HG03469 (cell line): Measurements from ENCODE around the gene PSME4.
"Not testable (repeated sequence)": the region's sequence is repeated elsewhere in the genome, so short reads cannot be mapped to it uniquely, and the experiment has no call there.

ENCODE experiments used
- ATAC-seq: cut with Tn5 transposase; IDR thresholded peaks from one replicate; pipeline ENCODE4 v1.9.1; 2021; ENCODE audit warnings: mild to moderate bottlenecking, moderate library complexity, moderate number of reproducible peaks; ENCODE audit not compliant: unreplicated experiment

PSME4 gene

DNA sequence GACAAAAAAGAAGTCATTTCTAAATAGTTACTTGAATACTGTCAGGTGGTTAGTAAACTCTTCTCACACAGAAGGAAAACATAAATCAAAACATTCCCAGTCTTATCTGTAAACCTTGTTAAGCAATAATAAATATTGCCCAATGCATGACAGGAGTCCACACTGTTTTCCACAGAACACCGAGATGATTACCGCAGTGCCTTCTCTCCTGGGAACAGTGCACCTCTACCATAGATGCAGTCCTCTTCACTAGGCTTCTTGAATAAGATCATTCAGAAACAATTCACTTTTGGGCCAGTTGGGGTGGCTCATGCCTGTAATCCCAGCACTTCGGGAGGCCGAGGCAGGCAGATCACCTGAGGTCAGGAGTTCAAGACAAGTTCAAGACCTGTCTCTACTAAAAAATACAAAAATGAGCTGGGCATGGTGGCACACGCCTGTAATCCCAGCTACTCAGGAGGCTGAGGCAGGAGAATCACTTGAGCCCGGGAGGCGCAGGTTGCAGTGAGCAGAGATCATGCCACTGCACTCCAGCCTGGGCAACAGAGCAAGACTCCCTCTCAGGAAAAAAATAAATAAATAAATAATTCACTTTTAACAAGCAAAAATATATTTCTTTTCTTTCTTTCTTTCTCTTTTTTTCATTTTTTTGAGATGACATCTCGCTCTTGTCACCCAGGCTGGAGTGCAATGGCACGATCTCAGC, 119.6 kb downstream of the PSME4 start:
- not testable (repeated sequence) for ATAC-seq

DNA sequence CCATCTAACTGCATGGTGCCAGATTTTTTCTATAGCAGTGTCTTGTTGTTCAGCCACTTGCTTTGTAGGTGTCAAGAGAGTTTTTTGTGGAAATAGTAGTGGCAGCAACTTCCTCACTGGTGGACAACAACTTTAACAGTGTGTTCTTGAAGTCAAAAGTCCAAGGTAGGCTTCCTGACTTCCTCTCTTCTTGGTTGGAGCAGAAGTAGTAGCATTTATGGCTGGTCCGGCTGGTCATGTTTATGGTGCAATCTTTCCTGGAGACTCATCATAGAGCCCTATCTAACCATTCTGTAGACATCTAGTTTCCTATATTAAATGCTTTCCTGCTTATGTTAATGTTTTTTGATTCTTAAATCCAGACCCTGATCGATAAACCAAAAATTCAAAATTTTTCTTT, 122.7 kb downstream of the PSME4 start:
- no peak for ATAC-seq

DNA sequence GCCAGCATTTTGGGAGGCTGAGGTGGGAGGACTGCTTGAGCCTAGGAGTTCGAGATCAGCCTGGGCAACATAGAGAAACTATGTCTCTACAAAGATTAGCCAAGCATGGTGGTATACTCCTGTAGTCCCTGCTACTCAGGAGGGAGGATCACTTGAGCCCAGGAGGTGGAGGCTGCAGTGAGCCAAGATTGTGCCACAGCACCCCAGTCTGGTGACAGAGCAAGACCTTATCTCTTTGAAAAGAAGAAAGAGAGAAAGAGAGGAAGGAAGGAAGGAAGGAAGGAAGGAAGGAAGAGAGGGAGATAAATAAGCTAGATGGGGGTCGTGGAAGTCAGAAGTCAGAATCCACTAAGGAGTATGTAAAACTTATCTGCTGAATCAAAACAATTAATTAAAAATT, 127.2 kb downstream of the PSME4 start:
- ATAC-seq, result no peak

DNA sequence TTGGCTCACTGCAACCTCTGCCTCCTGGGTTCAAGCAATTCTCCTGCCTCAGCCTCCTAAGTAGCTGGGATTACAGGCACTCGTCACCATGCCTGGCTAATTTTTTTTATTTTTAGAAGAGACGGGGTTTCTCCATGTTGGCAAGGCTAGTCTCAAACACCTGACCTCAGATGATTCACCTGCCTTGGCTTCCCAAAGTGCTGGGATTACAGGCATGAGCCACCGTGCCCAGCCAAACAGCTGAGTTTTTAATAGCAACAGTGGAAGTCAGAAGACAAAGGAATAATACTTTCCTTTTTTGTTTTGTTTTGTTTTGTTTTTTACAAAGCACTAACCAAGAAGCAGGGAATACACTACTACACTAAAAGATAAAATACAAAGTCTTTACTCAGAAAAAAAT, 127.9 kb downstream of the PSME4 start:
- no peak for ATAC-seq

DNA sequence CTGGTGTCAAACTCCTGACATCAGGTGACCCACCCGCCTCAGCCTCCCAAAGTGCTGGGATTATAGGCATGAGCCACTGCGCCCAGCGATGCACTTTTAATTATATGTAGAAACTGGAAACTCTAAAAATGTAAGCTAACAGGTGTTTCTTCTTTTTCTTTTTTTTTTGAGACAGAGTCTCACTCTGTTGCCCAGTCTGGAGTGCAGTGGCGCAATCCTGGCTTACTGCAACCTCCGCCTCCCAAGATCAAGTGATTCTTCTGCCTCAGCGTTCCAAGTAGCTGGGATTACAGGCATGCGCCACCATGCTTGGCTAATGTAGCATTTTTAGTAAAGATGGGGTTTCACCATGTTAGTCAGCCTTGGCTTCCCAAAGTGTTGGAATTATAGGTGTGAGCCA, 129.1 kb downstream of the PSME4 start:
- not testable (repeated sequence) for ATAC-seq

DNA sequence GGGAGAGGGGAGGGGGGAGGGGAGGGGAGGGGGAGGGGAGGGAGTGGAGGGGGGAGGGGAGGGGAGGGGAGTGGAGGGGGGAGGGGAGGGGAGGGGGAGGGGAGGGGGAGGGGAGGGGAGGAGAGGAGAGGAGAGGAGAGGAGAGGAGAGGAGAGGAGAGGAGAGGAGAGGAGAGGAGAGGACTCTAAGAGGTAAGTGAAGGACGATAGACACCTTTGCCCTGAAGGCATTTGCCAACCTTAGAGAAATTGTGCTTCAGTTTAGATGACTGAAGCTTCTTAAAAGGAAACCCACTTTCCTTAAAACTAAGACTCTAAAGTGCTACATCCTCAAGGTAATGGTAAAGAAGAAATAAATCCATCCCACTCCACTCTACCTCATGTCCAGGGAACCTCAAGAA, 130.2 kb downstream of the PSME4 start:
- no peak for ATAC-seq

DNA sequence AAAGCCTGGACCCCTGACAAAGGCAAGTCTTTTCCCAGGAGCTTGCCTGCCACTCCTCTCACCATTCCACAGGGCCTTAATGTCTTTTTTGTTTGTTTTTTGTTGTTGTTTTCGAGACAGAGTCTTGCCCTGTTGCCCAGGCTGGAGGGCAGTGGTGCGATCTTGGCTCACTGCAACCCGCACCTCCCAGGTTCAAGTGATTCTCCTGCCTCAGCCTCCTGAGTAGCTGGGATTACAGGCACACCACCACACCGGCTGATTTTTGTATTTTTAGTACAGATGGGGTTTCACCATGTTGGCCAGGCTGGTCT, 140.9 kb downstream of the PSME4 start:
- not testable (repeated sequence) for ATAC-seq

DNA sequence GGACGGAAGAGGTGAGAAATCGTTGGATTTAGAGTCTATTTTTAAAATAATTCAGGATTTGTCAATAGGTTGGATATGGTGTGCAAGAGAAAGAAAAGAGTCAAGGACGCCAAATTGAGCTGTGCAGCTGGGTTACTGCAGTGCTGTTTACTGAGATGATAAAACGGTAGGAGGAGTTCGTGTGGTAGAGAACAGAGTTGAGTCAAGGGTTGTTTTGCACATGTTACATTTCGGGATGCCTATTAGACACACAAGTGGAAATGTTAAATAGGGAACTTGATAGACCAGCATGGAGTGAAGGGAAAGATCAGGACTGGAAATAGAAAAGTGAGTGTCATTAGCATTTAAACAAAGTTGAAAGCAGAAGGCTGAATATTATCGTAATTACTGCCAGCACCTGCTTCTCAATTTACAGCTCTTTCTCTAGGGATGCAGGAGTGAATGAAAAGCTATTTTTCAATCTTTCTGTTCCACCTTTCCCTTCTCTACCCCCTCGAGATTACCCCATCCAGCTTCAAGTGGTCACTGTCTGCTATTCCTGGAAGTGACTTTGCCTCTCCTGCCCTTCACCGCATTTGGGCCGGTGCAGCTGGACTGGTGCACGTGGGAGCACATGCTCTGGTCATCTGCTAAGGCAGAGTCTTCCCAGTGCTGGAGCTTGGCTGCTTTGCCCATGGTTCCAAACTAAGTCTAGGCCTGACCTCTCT, 141.4 kb downstream of the PSME4 start:
- ATAC-seq, result no peak

DNA sequence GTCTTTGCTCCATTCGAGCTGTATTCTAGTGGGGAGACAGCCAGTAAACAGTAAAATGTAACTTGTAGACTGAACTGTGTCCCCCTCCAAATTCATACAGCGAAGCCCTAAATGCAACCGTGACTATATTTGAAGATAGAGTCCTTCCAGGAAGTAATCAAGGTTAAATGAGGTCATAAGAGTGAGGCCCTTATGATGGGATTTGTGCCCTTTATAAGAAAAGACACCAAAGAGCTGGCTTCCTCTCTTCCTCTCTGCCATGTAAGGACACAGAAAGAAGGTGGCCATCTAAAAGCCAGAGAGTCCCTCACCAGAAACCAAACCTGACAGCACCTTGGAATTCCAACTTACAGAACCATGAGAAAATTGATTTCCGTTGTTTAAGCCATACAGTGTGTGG, 142.5 kb downstream of the PSME4 start:
- no peak for ATAC-seq

DNA sequence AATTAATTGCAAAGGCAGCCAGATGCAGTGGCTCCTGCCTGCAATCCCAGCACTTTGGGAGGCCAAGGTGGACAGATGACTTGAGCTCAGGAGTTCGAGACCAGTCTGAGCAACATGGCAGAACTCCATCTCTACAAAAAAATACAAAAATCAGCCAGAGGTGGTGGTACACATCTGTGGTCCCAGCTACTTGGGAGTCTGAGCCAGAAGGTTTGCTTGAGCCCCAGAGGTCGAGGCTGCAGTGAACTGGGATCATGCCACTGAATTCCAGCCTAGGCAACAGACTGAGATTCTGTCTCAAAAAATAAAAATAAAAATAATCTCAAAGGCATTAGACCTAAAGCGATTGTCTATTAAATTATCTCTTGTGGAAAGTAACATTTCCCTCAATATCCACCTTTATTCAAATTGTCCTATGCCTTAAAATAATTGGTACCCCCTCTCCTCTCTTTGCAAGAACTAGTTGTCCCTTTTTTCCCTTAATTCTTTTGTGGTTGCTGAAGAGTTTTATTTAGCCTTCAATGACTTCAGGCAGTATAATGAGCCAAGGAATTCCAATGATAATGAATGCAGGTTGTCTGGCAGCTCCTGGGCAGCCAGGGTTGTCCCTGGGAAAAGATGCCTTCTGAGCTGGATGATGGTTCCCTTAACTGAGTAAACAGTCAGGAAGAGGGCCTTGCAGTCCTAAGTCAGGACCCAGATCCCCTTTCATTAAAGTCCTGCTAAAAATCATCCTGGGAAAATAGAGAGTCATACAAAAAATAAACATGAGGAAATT, 143.2 kb downstream of the PSME4 start:
- no peak for ATAC-seq

DNA sequence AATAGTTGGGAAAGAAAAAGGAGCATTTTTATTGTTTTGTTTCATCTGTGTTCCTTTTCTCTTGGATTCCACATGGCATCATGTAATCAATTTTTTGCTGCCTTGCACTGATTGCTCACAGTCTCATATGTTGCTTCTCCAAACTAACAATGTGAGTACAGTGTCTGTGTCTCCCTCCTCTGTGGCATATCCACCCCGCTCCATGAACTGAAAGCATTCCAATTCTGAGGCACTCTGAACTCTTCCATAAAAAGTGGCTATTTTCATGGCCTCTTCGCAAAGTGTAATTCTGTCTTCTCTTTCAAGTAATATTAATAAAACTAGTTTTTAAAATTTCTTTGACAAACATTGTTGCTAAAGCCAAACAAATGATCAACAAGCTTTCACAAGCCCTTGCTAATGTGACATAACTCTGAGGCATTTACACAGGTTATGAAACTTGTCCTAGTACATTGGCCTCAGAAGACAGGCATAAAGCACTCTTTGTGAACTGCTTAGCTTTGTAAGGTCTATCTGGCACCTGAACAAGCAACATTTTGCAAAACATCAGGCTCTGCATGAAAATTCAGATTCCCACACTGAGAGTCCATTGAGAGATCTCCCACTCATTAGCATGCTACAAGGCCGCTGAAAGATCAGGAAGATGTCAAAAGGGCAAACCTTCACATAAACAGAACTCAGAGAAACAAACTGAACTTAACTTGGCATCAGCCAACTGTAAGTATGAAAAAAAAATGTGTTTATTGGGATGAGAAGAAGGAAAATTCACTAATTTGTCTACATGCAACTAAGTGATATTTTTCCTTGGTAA, 144.0 kb downstream of the PSME4 start:
- ATAC-seq, result no peak

DNA sequence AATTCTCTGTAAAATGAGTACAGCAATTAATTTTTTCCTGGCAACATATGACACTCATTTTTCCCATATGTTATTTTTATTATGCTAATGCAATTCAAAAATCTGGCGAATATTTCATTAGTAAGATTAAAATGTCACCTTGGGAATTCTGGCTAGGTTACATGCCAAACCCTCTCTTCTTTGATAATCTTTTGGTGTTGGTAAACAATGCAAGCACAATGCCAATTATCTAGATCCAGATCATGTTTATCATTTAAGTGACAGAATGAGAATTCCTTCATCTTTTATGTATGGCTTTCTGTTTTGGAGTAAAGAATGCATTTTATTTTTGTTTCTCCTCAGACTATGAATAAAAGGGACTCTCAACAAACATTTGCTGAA, 144.8 kb downstream of the PSME4 start:
- ATAC-seq, result no peak

DNA sequence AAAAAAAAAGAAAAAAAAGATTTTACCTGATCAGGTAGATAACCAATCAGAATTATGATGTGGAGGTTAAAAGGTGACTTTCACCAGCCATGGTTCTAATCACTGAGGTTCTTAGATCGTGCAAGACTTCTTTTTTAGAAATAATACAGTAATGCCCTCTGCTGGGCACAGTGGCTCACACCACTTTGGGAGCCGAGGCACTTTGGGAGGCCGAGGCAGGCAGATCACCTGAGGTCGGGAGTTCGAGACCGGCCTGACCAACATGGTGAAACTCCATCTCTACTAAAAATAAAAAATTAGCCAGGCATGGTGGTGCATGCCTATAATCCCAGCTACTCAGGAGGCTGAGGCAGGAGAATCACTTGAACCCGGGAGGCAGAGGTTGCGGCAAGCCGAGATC, 147.2 kb downstream of the PSME4 start:
- not testable (repeated sequence) for ATAC-seq

DNA sequence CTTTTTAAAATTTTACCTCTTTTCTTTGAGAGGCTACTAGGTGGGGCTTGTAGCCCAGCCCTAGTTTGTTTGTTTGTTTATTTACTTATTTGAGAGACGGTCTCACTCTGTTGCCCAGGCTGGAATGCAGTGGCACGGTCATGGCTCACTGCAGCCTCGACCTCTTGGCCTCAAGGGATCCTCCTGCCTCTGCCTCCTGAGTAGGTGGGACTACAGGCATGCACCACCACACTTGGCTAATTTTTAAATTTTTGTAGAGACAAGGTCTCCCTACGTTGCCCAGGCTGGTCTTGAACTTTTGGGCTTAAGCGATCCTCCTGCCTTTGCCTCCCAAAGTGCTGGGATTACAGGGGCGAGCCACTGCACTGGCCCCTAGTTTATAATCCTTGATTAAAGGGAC, 149.0 kb downstream of the PSME4 start:
- ATAC-seq, result no peak

DNA sequence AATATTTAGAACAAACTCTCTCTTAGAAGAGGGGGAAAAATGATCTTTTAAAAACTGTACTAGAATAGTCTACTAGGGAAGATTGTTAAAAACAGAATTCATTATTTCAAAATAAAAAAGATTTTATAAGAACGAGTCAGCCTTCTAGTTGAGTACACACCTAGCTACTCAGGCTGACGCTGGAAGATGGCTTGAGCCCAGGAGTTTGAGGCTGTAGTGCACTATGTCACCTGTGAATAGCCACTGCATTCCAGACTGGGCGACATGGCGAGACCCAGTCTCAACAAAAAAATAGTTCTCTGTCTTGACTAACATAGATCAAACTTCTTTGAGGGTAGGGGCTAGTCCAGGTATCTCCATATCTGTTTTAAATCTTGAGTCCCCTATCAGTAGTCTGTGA, 150.1 kb downstream of the PSME4 start:
- no peak for ATAC-seq

DNA sequence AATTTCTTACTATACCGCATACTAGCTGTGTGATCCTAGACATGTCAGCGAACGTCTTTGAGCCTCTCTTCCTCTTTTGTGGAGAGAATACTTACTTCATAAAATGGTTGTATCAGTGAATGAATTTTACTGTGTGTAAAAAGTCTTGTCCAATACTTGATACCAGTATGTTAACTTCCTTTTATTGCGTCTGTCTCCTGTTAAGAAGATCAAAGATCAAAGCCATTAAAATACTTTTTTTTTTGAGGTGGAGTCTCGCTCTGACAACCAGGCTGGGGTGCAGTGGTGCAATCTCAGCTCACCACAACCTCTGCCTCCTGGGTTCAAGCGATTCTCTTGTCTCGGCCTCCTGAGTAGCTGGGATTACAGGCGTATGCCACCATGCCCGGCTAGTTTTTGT, 150.7 kb downstream of the PSME4 start:
- no peak for ATAC-seq

DNA sequence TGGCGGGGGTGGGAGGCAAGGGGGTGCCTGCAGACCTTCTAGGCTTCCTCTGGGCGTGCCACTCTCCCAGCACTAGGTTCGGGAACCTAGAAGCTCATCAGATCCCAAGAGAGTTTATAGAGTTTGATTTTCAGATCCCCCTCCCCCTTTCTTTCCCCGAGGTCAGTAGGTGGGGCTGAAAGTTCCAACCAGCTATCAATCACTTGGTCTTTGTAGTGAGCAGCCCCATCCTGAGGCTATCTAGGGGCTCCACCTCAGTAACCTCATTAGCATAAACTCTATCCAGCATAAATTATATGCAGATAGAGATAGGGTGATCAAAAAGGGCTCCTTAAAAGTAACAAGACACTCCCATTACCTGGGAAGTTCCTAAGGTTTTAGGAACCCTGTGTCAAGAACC, 151.2 kb downstream of the PSME4 start:
- no peak for ATAC-seq

DNA sequence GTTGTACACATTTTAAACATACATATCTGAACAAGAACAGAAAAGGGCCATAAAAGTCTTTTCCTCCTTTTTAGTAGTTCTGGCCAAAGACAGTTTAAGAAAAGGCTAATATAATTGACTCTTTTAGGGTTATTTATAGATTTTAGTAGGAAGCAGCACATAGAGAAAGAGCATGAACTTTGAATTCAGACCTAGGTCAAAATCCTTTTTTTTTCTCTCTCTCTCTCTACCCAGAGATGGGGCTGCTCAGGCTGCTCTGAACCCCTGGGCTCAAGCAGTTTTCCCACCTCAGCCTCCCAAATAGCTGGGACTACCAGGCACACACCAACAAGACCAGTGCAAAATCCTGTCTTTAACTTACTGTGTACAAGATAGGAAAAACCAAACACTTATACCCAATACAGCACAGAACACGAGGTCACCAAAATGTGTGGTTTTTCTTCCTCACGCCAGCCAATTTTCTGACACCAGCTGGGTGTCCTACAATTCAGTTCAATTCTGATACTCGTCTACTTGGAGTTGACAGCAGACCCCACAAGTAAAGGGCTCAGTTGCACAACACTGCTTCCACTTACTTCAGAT, 151.8 kb downstream of the PSME4 start:
- no peak for ATAC-seq
